ENCODE measurements around the gene SNRPB2.

The SNRPB2 gene

DNA sequence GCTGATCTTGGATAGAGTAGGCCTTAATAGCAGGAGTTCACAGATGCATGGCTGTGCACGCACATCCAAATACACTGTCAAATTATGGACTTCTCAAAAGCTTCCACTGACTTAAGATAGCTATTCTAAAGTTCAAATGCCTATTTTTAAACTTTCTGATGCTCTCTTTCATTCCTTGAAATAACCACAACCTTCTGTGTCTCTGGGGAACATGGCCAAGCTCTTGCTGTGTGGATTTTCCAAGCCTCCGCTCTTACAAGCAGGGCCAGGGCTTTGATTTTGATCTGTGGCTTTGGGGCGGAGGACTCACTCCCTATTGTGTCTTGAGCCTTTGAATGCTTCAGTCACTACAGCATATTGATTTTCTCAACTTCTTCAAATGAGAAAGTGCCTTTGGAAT, 35.7 kb upstream of the SNRPB2 start:
- TF ChIP-seq, protein P1, sequence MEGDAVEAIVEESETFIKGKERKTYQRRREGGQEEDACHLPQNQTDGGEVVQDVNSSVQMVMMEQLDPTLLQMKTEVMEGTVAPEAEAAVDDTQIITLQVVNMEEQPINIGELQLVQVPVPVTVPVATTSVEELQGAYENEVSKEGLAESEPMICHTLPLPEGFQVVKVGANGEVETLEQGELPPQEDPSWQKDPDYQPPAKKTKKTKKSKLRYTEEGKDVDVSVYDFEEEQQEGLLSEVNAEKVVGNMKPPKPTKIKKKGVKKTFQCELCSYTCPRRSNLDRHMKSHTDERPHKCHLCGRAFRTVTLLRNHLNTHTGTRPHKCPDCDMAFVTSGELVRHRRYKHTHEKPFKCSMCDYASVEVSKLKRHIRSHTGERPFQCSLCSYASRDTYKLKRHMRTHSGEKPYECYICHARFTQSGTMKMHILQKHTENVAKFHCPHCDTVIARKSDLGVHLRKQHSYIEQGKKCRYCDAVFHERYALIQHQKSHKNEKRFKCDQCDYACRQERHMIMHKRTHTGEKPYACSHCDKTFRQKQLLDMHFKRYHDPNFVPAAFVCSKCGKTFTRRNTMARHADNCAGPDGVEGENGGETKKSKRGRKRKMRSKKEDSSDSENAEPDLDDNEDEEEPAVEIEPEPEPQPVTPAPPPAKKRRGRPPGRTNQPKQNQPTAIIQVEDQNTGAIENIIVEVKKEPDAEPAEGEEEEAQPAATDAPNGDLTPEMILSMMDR (IDR thresholded peaks at IDR 0.05; ENCODE audit: low read depth, low read length): no peak
- no peak overlapping the region for H3K4me3 ChIP-seq (ENCODE audit: low read depth, low read length)

DNA sequence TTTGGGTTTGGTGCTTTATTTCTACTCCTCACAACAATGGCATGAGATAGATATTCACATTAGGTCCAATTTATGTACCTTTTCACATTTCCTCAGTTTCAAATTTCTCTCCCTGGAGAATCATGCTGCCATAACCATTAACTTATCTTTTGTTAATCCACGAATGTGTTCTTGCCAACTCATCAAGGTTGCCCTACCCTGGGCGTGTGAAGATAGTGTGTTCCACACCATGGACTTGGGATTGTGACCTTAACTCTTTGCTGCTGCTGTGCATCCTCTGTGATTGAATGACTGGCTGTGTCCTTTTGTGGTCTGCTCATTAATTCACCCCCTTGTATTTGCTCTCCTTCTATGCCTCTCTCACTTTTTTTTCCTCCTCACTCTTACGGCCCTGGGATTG, 34.2 kb upstream of the SNRPB2 start:
- TF ChIP-seq, protein P1 (IDR thresholded peaks at IDR 0.05; ENCODE audit: low read depth, low read length): no peak
- no peak overlapping the region for H3K4me3 ChIP-seq (ENCODE audit: low read depth, low read length)

DNA sequence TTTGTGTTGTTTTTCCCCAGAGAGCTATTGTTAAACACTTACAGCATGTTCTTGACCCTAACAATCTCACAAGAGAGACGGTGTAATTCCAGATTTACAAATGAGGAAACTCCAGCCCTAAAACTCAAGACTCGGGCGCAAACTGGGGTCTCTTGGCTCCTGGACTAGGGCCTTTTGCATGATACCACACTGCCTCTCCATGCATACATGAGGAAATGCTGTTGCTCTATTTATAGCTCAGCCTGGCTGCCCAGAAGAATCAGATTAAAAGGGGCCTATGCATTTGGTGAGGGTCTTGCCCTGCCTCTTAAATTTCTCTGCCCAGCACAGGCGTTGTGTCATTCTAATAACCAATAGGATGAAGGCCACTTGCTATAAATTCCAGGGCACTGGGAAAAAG, 30.5 kb upstream of the SNRPB2 start:
- H3K4me3 ChIP-seq (ENCODE audit: low read depth, low read length): no peak overlapping the region
- TF ChIP-seq, protein P1 (IDR thresholded peaks at IDR 0.05; ENCODE audit: low read depth, low read length): no peak

DNA sequence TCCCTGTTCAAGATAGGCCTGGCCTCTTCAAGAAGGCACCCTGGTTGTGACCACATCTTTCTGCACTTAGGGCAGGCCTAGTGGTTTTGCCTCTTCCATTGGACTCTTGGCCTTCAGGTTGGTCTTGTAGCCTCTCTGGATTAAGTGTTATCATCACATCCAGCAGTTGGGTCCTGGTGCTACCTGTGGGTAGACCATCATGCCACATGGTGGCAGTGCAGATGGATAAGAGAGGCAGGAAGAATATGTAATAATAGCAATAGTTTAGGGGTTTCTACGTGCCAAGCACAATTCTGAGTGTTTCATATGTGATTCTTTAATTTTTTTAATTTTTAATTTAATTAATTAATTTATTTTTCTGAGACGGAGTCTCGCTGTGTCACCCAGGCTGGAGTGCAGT, 28.5 kb upstream of the SNRPB2 start:
- no peak overlapping the region for H3K4me3 ChIP-seq (ENCODE audit: low read depth, low read length)
- TF ChIP-seq, protein P1 (IDR thresholded peaks at IDR 0.05; ENCODE audit: low read depth, low read length): no peak

DNA sequence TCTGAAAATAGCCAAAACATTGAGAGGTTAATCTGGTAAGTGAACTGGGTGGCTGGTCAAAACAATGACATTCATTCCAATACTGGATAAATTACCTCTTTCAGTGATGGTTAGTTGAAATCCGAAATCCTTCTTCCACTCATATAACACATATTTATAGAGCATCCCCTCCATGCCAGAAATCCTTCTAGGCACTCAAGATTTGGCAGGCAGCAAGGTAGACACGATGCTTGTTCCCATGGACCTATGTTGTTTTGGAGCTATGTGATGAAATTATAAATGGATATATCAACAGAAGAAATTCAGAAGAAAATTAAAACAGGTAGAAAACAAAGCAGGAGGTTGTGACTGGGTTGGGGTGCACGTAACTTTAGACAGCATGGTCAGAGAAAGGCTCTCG, 26.3 kb upstream of the SNRPB2 start:
- TF ChIP-seq, protein P1 (IDR thresholded peaks at IDR 0.05; ENCODE audit: low read depth, low read length): no peak
- no peak overlapping the region for H3K4me3 ChIP-seq (ENCODE audit: low read depth, low read length)

DNA sequence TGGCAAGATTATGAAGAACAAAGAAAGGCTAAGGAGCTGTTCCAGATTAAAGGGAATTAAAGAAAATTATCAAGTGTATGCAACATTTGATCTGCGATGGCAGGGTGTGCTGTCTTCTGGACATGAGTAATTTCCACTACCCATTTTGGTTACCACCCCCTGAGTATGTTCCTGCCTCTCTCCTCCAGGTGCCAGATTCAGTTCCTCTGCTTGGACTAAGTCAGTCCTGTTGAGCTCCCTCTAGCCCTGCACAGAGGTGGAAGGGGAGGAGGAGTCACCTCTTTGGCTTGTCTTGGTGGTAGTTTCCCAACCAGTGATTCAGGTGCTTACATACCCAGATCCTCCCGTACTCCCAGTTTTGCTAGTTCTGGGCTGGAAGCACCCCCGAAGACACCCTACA, 22.2 kb upstream of the SNRPB2 start:
- TF ChIP-seq, protein P1 (IDR thresholded peaks at IDR 0.05; ENCODE audit: low read depth, low read length): no peak
- H3K4me3 ChIP-seq (ENCODE audit: low read depth, low read length): no peak overlapping the region

DNA sequence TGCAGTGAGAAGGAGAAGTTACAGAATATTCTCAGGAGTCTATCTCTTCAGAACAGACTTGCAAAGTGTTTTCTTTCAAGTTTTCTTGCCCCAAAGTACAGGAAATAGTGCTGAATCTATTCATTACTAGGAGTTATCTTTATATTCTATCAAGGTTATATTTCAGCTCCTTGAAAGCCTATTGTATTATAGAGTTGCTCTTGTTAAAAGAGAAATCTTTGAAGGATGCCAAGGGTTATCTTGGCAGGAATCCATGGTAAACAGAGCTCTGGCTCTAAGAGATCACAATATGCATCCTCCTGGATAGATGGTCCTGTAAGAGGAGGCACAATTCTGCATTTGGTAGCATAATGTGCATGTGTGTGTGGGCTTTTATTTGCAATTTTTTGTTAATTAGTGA, 21.2 kb upstream of the SNRPB2 start:
- no peak overlapping the region for H3K4me3 ChIP-seq (ENCODE audit: low read depth, low read length)

More for the DNA sequence above, 21.2 kb upstream of the SNRPB2 start:
- TF ChIP-seq, protein P1 (IDR thresholded peaks at IDR 0.05; ENCODE audit: low read depth, low read length): no peak

All from WI38 (cell line).